ENCODE measurements around the gene F12.
"Not testable (repeated sequence)": the region's sequence is repeated elsewhere in the genome, so short reads cannot be mapped to it uniquely, and the experiment has no call there.

F12 gene

DNA sequence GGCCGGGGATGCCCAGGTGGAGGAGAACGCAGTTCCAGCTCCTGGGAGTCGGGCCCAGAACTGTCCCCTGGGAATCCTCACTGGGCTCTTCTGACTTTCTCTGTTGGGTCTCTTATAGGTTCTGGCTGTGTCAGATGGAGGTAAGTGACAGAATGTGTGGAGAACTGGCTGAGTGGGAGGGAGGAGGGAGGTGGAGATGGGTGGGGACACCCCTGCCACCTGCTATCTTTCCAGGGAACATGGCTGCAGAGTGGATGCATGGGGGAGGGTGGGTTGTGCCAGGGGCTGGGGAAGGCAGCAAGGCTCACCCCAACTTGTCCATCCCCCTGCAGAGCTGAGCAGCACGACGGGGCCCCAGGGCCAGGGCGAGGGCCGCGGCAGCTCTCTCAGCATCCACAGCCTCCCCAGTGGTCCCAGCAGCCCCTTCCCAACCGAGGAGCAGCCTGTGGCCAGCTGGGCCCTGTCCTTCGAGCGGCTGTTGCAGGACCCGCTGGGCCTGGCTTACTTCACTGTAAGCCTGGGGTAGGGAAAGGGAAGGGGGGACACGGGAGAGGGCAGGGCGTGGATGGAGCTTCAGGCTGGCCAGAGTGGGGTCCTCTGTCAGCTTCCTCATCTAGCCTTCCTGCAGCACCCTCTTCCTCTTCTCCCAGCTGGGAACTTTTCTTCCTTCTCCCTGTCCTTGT lies 43.4 kb downstream of the F12 start:
- H3K27ac Mint-ChIP-seq = peak overlapping the region; percentile 20
- no peaks in the 10 kb centered on the region for H3K9me3 Mint-ChIP-seq
- H3K4me3 Mint-ChIP-seq = no peak overlapping the region
- no peaks in the 10 kb centered on the region for H3K27me3 Mint-ChIP-seq
- H3K36me3 Mint-ChIP-seq = peaks cover 52% of the 10 kb centered on the region
- peaks cover 77% of the 10 kb centered on the region for H3K4me1 Mint-ChIP-seq
- CTCF ChIA-PET = interaction anchor here (1.0 to 8.0 kb wide), 4 partner anchors 8 to 25 kb away, joined by 3 to 75 read pairs (median 6); partner anchors contain the start of gene RGS14
- no peak for DNase-seq

DNA sequence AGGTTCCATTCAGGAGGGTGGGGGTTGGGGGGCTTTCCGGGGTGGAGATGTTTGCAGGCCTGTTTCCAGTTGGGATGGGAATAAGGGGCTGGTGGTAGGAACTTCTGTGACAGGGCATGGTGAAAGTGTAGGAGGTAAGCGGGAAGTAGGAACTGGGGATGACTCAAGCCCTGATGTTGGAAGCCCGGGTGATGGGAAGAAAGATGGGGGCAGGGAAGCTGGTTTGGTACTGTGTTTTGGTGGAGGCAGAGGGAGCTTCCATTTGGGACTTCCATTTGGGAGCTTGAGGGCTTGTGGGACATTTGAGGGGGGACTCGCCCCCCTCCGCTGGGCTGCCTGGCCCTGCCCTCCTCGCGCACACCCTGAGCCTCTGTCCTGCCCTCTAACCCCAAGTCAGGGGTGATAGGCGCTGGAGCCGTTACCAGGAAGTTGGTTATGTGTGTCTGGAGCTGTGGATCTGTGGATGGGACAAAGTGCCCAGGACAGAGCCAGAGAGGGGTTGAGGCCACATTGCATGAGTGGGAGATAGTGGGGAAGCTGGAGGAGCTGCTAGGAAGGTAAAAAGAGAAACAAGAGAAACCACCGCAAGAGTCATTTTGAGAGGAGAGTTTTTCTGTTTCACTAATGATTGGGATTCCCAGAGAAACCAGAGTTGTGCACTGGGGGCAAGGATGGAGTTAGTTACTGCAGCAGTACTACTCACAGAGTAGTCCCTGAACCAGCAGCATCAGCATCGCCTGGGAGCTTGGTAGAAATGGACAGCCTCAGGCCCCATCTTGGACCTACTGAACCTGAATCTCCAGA lies 45.0 kb downstream of the F12 start:
- Mint-ChIP-seq H3K27ac (no peak overlapping the region), H3K4me1 (peaks cover 78% of the 10 kb centered on the region), H3K4me3 (no peak overlapping the region), H3K9me3 (no peaks in the 10 kb centered on the region), H3K36me3 (peaks cover 52% of the 10 kb centered on the region), H3K27me3 (no peaks in the 10 kb centered on the region)
- DNase-seq = no peak
- CTCF ChIA-PET = interaction anchor here (0.7 to 2.8 kb wide), 7 partner anchors 14 to 91 kb away, joined by 3 to 9 read pairs (median 6); partner anchors contain the start of gene SLC34A1

DNA sequence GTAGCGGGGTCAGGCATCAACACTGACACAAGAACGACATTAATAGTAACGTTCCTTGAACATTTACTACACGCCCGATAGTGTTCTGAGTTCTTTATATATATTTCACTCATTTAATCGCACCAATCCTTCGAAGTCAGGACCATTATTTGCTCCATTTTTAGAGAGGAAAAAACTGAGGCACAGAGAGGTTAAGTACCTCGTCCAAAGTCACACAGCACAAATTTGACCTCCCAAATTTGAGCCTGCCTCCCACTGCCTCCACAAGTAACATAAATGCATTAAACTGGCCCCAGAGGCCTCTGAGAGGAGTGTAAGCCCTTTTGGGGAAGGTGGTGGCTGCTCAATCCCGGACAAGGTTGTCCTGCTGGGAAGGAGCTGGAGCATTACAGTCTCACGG lies 45.8 kb downstream of the F12 start:
- DNase-seq = no peak
- peaks cover 52% of the 10 kb centered on the region for H3K36me3 Mint-ChIP-seq
- H3K9me3 Mint-ChIP-seq = no peaks in the 10 kb centered on the region
- H3K27me3 Mint-ChIP-seq = no peaks in the 10 kb centered on the region
- CTCF ChIA-PET = interaction anchor here (1.2 to 2.8 kb wide), 2 partner anchors 46 to 92 kb away, joined by 3 to 9 read pairs; no protein-coding TSS in a partner anchor
- peak overlapping the region; percentile 37 for H3K4me3 Mint-ChIP-seq
- H3K4me1 Mint-ChIP-seq = peaks cover 78% of the 10 kb centered on the region
- no peak overlapping the region for H3K27ac Mint-ChIP-seq

DNA sequence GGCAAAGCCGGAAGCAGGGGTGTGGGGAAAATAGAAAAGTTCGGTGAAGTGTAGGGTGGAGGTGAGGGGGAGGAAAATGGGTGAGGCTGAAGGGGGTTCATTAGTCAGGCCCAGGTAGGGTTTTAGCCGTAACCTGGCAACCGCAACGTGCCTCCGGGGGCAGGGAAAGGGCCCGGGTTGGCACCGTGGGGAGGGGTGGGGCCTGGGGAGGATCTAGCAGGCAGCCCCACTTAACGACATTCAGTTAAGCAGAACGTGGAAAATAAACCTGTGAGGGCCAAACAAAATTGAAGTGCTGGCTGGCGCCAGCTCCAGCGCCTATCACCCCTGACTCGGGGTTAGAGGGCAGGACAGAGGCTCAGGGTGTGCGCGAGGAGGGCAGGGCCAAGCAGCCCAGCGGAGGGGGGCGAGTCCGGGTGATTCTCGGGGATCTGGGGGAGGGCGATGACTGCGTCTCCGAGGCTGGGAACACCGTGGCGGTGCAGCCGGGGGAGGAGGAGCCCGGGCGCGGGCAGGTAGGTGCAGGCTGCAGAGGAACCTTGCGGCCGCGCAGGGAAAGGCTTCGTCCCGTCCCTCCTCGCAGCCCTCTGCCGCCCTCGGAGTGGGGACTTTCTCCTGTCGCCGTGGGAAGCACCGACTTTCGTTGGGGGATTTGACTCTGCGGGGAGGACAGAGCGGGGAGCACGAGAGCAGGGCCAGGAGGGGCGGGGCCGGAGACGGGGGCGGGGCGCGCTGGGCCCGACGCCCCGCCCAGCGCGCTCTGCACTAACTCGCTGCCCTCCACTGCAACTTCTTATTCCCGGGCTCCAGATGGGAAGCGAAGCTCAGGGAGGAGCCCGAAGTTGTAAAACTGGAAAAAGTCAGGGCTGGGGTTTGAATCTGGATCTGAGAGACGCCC lies 46.5 kb downstream of the F12 start:
- Mint-ChIP-seq H3K4me3 (peak overlapping the region; percentile 80), H3K36me3 (peaks cover 48% of the 10 kb centered on the region), H3K27ac (peak overlapping the region; percentile 83), H3K27me3 (no peaks in the 10 kb centered on the region), H3K4me1 (peaks cover 74% of the 10 kb centered on the region), H3K9me3 (no peaks in the 10 kb centered on the region)
- CTCF ChIA-PET = interaction anchor here (1.0 to 2.8 kb wide), 4 partner anchors 44 to 93 kb away, joined by 3 to 9 read pairs (median 6); no protein-coding TSS in a partner anchor
- DNase-seq = peak; percentile 73

DNA sequence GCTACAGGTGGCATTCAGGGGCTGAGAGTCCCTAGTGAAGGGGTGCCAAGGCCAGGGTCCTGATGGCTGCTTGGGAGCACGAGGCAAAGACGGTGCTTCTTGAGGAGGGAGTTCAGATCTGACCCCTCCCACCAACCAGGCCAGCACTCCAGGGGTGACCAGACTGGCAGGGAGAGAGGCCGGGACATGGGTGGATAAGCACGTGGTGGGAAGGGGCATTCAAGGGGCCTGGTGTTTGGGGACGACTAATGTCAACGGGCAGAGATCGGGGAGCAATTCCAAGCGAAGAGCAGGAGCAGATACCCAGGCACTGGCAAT lies 47.1 kb downstream of the F12 start:
- Mint-ChIP-seq H3K9me3 (no peaks in the 10 kb centered on the region), H3K36me3 (peaks cover 48% of the 10 kb centered on the region), H3K4me1 (peaks cover 79% of the 10 kb centered on the region), H3K27me3 (no peaks in the 10 kb centered on the region), H3K4me3 (peak overlapping the region; percentile 80), H3K27ac (peak overlapping the region; percentile 83)
- CTCF ChIA-PET = interaction anchor here (1.0 to 2.2 kb wide), 6 partner anchors 10 to 52 kb away, joined by 3 to 9 read pairs (median 6); partner anchors contain the start of genes LMAN2 and SLC34A1
- no peak for DNase-seq

DNA sequence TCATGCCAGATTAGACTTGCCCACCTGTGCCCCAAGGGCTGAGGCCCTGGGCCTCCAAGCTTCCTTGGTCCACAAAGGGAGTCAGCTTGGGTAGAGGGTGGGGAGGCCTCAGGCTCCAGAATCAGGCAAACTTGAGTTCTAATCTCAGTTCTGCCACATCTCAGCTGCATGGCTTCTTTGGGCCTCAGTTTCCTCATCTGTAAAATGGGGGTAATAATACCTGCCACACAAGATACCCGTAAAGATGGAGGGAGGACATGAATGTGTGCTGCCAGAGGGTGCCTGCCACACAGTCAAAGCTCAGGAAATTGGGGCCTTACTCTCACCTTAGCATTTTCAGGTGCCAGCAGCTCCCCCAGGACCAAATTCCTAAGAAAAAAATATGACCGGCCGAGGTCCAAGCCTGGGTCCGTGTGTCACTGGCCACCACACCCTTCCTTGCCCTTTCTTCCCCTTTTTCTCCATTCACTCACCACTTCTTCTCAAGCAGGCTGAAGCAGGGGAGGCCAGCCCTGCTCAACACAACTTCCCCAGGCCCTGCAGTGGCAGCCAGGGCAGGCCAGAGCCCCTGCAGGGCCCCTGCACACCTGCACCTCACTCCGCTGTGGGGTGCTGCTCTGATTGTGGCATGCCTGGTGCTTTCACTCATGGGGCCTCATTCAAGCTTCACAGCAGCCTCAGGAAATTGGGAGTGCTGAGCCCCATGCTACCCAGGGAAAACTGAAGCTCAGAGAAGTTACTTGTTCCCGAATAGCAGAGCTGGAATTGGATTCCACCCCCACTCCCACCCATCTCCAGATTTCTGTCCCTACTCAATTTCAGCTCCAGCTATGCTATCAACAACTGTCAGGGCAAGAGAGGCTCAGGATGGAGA lies 47.7 kb downstream of the F12 start:
- Mint-ChIP-seq H3K27me3 (no peaks in the 10 kb centered on the region), H3K27ac (peak overlapping the region; percentile 83), H3K4me1 (peaks cover 84% of the 10 kb centered on the region), H3K9me3 (no peaks in the 10 kb centered on the region), H3K36me3 (peaks cover 45% of the 10 kb centered on the region), H3K4me3 (peak overlapping the region; percentile 80)
- CTCF ChIA-PET = interaction anchor here (0.7 to 8.1 kb wide), 10 partner anchors 8 to 52 kb away, joined by 3 to 75 read pairs (median 5); partner anchors contain the start of genes LMAN2 and SLC34A1
- DNase-seq = peak; percentile 43

DNA sequence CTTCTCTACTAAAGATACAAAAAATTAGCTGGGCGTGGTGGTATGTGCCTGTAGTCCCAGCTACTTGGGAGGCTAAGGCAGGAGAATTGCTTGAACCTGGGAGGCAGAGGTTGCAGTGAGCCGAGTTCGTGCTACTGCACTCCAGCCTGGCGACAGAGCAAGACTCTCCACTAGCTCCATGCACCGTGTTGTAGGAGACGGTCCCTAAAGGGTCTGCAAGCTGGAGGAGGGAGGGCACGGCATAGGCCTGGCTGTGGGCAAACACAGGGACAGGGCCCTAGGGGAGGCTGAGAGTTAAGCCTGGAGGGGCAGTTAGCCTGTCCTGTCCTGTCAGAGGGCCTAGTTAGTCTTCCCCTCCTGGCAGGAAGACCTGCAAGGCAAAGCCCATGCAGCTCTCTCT lies 48.6 kb downstream of the F12 start:
- not testable (repeated sequence) for H3K27ac Mint-ChIP-seq, DNase-seq, H3K9me3 Mint-ChIP-seq, H3K27me3 Mint-ChIP-seq, H3K4me3 Mint-ChIP-seq
- Mint-ChIP-seq H3K4me1 (peaks cover 88% of the 10 kb centered on the region), H3K36me3 (peaks cover 42% of the 10 kb centered on the region)
- CTCF ChIA-PET = interaction anchor here (1.2 to 8.1 kb wide), 8 partner anchors 9 to 51 kb away, joined by 3 to 75 read pairs (median 6); partner anchors contain the start of gene LMAN2

DNA sequence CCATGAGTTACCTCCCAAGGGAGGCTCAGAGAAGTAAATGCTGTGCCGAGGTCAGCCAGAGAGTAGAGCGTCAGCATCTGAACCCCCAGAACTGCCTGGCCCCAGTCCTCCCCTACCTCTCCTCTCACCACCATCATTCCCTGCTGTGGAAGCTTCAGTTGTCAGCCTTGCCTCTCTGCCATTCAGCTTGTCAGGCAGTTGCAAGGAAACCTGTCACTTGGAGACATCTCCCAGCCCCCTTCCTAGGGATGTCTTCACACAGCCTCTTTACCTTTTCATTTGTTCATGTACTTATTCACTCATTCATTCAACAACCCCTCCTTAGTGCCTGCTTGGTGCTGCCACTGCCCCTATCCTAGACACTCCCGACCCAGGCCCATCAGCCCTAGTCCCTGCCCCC lies 49.5 kb downstream of the F12 start:
- H3K4me3 Mint-ChIP-seq = peak overlapping the region; percentile 93
- DNase-seq = no peak
- H3K4me1 Mint-ChIP-seq = peaks cover 91% of the 10 kb centered on the region
- H3K27ac Mint-ChIP-seq = no peak overlapping the region
- H3K9me3 Mint-ChIP-seq = peaks cover 7% of the 10 kb centered on the region
- H3K36me3 Mint-ChIP-seq = peaks cover 42% of the 10 kb centered on the region
- no peaks in the 10 kb centered on the region for H3K27me3 Mint-ChIP-seq
- CTCF ChIA-PET = interaction anchor here (1.2 to 8.1 kb wide), 4 partner anchors 10 to 50 kb away, joined by 3 to 75 read pairs (median 14); no protein-coding TSS in a partner anchor

DNA sequence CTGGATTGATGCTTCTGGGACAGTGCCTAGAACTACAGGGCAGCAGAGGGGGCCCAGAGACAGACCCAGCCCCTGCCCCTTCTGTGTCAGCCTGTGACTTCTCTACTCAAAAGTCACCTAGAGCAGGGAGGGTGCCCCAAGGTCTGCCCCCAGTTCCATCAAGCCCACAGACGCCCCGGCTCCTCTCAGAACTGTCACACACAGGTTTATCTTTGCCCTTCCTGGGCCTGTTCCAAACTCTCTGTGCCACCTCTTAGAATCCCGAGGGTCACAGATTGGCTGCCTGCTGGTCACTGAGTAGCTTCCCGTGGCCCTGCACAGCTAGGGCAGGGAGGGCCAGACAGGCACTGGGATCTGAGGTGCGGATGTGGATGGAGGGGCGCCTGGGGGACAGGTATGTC lies 49.9 kb downstream of the F12 start:
- Mint-ChIP-seq H3K4me3 (peak overlapping the region; percentile 93), H3K9me3 (peaks cover 11% of the 10 kb centered on the region), H3K27ac (no peak overlapping the region), H3K4me1 (peaks cover 91% of the 10 kb centered on the region), H3K27me3 (no peaks in the 10 kb centered on the region), H3K36me3 (peaks cover 43% of the 10 kb centered on the region)
- DNase-seq = no peak
- CTCF ChIA-PET = interaction anchor here (1.0 to 8.1 kb wide), 4 partner anchors 11 to 49 kb away, joined by 3 to 75 read pairs (median 14); no protein-coding TSS in a partner anchor

DNA sequence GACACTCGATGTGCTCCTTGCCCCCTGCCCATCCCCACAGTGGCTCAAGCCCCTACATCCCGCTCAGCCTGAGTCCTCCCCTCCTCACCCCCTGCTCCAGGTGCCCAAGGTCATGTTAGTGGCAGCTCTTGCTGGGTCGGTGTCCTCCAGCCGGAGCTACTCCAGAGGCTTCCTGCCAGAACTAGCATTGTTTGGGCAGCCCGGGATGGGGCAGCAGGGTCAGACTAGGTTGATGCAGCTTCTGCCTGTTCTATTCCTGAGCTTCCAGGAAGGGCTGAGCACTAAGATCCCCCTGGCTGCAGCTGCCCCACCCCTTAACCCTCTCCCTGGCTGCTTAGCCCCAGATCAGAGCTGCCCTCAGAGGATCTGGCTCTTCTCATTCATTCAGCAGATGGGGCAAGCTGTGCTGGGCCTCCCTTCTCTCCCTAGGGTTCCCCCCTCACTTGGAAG lies 51.0 kb downstream of the F12 start:
- no peak for DNase-seq
- Mint-ChIP-seq H3K4me1 (peaks cover 85% of the 10 kb centered on the region), H3K27me3 (no peaks in the 10 kb centered on the region), H3K4me3 (peak overlapping the region; percentile 93), H3K27ac (peak overlapping the region; percentile 75), H3K9me3 (peaks cover 11% of the 10 kb centered on the region), H3K36me3 (peaks cover 44% of the 10 kb centered on the region)
- CTCF ChIA-PET = interaction anchor here (0.7 to 8.1 kb wide), 5 partner anchors 12 to 48 kb away, joined by 3 to 75 read pairs (median 13); no protein-coding TSS in a partner anchor

DNA sequence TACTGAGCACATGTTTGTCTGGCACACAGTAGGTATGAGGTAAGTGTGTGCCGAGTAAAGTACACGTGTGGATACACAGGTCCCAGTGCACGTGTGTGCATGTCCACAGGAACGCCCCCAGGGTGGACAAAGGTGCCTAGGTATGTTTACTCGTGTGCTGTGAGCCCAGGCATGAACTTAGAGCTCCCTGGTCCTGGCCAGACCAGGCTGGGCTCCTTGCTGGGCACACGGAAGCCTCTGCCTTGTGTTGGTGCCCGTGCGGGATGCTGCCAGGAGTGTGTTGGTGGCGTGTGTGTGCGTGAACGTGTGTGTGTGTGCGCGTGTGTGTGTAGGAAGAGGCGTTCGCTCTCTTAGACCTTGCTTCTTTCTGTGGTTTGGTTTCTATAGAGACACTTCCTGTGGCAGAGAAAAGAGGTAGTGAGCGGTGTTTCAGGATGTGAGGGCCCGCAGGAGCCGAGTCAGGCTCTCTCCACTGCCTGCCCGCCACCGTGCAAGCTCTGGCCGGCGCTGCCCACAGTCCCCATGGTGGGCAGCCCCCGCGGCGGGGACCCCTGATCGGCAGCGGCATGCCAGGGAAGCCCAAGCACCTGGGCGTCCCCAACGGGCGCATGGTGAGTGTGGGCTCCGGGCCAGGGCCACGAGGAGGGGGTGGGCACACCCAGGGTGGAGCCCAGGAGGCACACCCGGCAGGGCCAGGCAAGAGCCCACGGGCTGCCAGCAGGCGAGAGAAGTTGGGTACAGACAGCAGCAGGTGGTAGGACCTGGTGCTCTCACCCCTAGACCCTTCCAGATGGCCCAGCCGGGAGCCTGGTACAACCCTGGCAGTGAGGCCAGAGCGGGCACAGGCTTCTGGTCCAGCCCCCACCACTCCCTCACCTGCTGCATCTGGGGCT lies 51.7 kb downstream of the F12 start, which contains the start of gene RGS14:
Gene RGS14, plus strand, starts transcription at position 466 of the 893 bp plus-strand sequence. Its CDS starts 101 bp downstream, at position 567.
- peaks cover 40% of the 10 kb centered on the region for H3K36me3 Mint-ChIP-seq
- CTCF ChIA-PET = interaction anchor here (2.3 to 8.1 kb wide), 4 partner anchors 12 to 47 kb away, joined by 10 to 75 read pairs (median 14); no protein-coding TSS in a partner anchor

DNA sequence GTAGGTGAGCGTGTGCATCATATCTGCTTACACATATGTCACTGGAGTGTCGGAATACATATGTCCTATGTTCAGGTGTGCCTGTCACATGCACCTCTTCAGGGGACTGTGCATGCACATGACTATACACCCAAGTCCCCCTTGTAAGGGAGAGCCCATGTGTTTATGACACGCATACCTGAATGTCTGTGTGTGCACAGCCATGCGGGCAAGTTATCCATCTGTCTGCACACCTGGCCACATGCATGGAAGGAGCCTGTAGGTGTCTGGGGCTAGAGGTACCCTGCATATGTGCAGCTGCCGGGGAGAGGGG lies 52.3 kb downstream of the F12 start:
- CTCF ChIA-PET = interaction anchor here (2.7 to 8.1 kb wide), 3 partner anchors 13 to 47 kb away, joined by 10 to 75 read pairs (median 13); no protein-coding TSS in a partner anchor
- DNase-seq = no peak
- Mint-ChIP-seq H3K27me3 (no peaks in the 10 kb centered on the region), H3K9me3 (peaks cover 11% of the 10 kb centered on the region), H3K27ac (peak overlapping the region; percentile 70), H3K4me1 (peaks cover 80% of the 10 kb centered on the region), H3K4me3 (peak overlapping the region; percentile 93), H3K36me3 (peaks cover 35% of the 10 kb centered on the region)

More for the DNA sequence above, 51.7 kb downstream of the F12 start, which contains the start of gene RGS14:
- no peaks in the 10 kb centered on the region for H3K27me3 Mint-ChIP-seq
- peaks cover 83% of the 10 kb centered on the region for H3K4me1 Mint-ChIP-seq
- DNase-seq = peak; percentile 82
- peak within 1 kb of the TSS; percentile 75 for H3K27ac Mint-ChIP-seq
- H3K4me3 Mint-ChIP-seq = peak within 1 kb of the TSS; percentile 93
- peaks cover 11% of the 10 kb centered on the region for H3K9me3 Mint-ChIP-seq
